8988T (cell line): ENCODE results near the gene FBXO44.
A peak's percentile ranks its signal among the peaks of the same experiment; 100 is the strongest.
"Not testable (repeated sequence)": the region's sequence is repeated elsewhere in the genome, so short reads cannot be mapped to it uniquely, and the experiment has no call there.

ENCODE experiments used
- DNase-seq: peaks from one replicate; pipeline ENCODE4 v3.0.0; 2011

The FBXO44 gene, protein sequence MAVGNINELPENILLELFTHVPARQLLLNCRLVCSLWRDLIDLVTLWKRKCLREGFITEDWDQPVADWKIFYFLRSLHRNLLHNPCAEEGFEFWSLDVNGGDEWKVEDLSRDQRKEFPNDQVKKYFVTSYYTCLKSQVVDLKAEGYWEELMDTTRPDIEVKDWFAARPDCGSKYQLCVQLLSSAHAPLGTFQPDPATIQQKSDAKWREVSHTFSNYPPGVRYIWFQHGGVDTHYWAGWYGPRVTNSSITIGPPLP

DNA sequence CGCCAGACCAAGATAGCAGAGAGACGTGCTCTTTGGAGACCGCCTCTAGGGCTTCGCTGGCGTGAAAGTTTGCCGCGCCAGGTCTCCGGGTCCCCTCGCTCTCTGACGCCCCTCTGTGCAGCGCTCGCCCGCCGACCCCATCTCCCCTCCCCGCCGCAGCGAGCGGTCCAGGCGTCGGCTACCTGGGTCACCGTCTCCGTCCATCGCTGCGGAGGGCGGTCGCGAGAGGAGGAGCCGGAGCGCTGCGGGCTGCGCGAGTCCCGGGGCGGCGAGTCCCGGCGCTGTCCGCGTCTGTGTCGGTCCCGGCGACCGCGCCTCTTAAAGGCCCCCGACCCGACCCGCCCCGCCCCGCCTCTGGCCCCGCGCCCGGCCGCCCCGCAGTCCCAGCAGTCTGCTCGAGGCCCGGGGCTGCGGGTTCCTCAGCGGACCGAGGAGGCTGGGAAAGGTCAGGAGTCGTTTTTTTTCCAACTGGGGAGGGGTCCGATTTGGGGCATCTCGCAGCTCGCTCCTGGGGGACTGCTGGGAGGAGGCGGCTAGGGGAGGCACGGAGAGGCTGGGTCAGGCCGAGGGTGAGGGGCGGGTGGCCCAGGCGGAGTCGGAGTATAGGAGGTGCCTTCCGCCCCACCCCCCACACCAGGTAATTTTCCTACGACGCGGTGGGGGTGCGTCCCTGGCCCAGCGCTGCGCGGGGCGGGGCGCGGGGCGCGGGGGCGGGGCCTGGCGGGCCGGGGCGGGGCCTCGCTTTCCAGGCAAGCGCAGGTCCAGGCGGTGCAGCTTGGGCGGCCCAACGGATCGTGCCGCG, at the start of gene FBXO44, which contains the start of gene FBXO2:
Gene FBXO44 (plus strand): TSS at position 741 of the 802 bp plus-strand sequence. CDS start 959 bp downstream, outside the sequence.
Gene FBXO2 (minus strand): TSS at position 293 of the 802 bp plus-strand sequence. CDS start 89 bp downstream, at position 204.
- DNase-seq = peak; percentile 73

DNA sequence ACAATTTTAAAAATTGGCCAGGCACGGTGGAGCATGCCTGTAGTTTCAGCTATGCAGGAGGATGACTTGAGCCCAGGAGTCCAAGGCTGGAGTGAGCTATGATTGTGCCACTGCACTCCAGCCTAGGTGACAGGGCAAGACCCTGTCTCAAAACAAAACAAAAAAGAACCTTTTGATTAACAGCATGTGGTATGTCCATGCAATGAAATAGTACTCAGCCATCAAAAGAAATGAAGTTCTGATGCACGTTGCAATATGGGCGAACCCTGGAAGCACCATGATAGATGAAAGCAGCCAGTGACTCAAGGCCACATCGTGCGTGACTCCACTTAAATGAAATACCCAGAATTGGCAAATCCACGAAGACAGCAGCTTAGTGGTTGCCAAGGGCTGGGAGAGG, 47.9 kb upstream of the FBXO44 start:
- DNase-seq = no peak

DNA sequence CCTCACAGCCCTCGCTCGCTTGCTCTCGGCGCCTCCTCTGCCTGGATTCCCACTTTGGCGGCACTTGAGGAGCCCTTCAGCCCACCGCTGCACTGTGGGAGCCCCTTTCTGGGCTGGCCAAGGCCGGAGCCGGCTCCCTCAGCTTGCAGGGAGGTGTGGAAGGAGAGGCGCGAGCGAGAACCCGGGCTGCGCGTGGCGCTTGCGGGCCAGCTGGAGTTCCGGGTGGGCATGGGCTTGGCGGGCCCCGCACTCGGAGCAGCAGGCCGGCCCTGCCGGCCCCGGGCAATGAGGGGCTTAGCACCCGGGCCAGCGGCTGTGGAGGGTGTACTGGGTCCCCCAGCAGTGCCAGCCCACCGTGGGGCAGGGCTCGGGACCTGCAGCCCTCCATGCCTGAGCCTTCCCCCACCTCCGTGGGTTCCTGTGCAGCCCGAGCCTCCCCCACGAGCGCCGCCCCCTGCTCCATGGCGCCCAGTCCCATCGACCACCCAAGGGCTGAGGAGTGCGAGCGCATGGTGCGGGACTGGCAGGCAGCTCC, 46.0 kb upstream of the FBXO44 start:
- DNase-seq = not testable (repeated sequence)

DNA sequence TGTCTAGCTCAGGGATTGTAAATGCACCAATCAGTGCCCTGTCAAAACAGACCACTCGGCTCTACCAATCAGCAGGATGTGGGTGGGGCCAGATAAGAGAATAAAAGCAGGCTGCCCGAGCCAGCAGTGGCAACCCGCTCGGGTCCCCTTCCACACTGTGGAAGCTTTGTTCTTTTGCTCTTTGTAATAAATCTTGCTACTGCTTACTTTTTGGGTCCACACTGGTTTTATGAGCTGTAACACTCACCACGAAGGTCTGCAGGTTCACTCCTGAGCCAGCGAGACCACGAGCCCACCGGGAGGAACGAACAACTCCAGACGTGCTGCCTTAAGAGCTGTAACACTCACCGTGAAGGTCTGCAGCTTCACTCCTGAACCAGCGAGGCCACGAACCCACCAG, 45.3 kb upstream of the FBXO44 start:
- not testable (repeated sequence) for DNase-seq

DNA sequence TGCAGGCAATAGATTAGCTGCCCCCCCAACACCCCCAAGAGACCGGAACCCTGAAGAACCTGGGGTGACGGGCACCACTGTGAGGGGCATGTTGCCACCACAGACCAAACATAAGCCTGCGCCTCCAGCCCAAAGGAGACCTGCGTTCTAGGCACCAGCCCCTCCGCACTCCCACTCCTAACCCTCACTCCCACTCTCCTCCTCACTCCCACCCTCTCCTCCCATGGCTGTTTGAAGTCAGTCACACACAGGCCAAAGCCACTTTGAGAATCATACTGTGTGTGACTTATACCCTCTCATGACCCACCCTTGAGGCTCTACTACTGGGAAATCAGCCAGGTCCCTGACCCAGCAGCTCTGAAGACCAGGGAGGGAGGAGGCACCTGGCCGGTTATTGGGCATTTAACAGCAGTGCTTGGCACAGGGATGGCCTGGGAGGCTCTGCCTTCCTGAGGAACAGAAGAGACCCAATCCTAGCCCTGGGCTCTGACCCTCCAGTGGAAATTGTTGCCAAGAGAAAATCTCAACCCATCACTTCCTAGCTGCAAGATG, 44.0 kb upstream of the FBXO44 start:
- DNase-seq = no peak

DNA sequence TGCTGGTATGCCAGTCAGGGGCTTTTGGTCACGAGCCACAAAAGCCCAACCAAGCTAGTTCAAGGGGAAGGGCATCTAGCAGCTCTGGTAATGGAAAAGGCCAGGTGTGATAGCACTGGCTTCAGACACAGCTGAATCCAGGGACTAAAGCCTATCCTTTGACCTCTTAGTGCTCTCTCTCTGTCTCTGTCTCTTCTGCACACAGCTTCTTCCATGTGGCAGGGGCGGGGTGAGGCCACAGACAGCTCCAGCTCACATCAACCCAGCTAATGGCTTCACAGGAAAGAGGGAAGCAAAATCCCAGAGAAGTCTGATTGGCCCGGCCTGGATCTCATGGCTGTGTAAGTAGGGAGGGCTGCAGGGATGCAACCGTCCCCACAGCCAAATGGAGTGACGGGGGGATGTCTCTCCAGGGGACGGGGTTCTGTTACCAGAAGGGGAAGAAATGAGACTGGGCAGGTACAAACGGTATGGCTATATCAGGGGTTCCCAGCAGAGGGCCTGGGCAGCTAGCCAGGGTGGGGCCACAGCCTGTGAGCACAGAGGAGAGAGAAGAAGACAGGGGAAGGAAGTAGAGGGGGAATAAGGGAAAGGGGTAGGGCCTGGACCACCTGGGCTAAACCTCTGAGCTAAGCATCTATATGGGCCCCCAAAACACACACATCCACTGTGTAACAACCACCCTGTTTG, 42.9 kb upstream of the FBXO44 start:
- DNase-seq = no peak

DNA sequence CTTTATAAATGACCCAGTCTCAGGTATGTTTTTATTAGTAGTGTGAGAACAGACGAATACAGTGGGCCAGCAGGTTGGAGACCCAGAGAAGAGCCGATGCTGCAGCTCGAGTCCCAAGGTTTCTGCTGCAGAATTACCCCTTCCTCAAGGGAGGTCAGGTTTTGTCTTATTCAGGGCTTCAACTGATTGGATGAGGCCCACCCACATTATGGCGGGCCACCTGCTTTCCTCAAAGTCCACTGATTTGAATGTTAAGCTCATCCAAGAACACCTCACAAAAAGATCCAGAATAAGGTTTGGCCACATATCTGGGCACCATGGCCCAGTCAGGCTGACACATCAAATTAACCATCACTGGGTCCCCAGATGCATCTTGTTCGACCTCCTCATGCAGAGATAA, 41.3 kb upstream of the FBXO44 start:
- no peak for DNase-seq

DNA sequence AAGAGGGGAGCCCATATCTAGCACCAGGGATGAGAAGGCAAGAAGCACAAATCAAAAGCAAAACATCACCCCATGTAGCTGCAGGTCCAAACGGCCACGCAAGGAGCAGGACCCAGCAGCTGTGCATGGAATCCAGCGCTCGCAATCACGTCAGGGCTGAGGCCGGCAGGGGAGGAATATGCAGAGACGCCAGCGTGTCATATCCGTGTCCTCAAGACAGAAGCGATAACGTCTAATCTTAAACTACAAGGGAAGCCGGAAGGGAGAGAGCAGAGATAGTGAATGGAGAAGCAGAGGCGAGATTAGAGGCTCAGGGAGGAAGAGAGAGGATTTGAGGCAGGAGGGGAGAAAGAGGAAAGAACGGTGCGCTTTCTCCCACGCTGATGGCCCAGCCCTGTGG, 39.6 kb upstream of the FBXO44 start:
- DNase-seq = no peak

DNA sequence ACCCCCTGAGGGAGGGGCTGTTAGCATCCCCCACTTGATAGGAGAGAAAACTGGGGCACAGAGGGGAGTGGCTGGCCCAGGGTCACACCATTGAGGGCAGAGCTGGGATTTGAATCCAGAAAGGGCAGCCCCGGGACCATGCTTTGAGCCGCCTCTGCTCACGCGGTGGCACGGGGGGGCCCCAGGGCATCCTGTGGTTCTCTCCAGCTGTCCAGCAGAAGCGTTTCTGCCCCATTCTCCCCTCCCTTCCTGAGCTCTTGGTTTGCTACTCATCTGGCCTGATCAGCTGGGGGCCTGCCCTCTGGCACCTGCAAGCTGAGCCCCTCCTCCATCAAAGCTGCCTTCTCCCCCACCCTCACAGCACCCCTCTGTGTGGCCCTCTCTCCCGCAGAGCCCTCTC, 37.9 kb upstream of the FBXO44 start:
- DNase-seq = no peak

DNA sequence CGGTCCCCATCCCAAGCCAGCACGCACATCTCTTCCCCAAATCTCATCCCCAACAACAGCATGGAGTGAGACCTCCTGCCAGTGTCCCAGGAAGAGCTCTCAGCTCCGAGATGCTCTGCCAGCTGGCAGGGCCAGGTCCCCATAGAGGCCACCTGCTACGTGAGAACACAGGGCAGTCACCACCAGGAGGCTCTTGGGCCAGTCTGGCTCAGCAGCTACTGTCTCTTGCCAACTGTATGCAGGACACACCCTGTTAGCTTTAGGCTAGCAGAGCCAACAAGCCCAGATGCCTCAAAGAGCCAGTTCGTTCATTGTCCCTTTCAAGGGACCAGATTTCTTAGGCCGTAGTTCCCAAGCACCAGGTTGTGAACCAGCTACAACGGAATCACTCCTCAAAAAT, 37.4 kb upstream of the FBXO44 start:
- DNase-seq = no peak

DNA sequence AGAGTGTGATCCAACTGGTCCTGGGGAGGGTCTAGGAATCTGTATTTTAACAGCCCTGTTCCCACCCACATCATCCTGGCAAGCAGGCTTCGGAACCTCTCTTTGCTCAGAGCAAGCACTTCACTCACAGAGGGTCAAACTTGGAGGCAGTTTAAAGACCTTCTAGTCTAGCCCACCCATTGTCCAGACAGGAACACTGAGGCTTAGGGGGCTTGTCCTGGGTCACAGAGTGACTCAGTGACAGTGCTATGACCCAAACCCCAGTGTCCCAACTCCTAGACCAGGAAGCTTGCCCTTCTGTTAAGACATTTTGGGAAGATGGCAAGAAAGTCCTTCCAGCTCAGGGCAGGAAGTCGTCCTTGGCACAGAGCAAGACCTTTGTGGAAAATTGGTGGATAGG, 36.9 kb upstream of the FBXO44 start:
- no peak for DNase-seq

DNA sequence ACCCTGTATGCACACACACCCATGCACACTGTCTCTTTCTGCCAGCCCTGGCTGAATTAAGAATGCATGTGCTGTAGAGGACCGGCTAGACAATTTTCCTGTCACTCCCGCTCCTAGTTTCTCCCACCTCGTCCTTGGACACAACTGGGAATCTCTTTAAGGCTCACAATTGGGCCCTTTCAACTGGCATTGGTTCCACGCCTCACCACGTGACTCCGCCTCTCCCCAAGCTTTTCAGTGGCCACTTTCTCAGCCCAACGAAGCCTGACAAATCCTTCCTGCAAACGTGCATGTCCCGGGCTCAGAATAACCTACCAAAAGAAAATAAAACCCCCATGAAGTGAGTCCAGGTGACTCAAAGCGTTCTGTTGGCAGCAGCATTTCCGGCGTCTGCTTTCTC, 34.3 kb upstream of the FBXO44 start:
- DNase-seq = no peak

DNA sequence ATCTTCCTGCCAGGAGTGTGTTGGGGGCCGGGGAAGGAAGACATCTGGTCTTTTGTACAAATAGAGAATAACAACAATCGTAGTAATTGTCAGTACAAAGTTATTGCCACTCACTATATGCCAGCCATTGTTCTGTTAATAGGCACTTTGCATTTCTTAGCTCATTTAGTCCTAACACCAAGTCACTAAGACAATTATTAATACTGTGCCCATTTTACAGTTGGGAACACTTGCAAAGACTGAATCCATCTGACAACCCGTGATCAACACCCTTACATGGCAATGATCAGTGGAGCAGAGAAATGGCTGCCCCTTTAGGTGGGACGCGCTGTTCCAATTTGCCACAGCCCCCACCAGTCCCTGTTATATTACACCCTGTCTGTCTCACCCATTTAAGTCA, 33.8 kb upstream of the FBXO44 start:
- no peak for DNase-seq

DNA sequence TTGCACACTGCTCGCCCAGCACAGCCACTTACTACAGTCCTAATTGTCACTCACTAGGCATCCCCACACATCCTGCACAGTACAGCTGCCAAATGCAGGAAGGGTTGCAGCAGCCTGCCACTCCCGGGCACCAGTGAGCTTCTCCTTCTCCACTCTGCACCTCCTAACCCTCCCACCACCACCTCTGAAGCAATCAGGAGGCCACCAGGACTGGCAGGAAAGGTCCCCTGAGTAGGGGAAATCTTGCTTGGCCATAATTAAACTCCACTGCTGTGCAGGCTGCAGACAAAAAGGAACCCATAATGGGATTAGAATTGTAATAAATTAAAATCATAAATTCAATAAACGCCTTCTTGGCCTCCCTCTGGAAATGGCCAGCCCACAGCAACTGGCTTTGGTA, 32.3 kb upstream of the FBXO44 start:
- no peak for DNase-seq

DNA sequence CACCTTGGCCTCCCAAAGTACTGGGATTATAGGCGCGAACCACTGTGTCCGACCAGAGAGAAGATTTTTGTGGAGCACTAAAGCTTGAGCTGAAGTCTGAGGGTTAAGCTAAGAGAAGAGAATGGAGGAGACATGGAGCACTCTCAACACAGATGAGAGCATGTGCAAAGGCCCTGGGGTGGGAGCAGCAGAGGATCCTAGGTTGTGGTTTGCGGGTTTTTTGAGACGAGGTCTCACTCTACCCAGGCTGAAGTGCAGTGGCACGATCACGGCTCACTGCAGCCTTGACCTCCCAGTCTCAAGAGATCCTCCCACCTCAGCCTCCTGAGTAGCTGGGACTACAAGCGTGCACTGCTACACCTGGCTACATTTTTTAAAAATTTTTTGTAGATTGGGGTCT, 31.0 kb upstream of the FBXO44 start:
- no peak for DNase-seq

DNA sequence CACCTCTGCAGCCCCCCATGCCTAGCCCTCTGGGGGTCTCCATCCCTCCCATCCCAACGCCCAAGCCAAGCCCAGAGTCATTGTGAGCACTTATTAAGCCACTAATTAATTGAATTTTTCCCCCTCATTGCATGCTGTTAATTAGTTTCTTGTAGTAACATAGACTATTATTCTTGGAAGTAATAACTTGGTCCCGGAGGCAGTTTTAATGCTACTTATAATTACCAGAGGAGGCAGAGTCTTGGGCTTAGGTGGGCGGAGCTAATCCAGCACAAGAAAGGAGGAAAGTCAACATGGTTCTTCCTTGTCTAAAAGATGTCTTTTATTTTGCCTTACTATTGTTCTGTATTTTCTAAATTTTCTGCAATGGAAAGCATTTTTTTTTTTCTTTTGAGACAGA, 28.1 kb upstream of the FBXO44 start:
- DNase-seq = no peak

DNA sequence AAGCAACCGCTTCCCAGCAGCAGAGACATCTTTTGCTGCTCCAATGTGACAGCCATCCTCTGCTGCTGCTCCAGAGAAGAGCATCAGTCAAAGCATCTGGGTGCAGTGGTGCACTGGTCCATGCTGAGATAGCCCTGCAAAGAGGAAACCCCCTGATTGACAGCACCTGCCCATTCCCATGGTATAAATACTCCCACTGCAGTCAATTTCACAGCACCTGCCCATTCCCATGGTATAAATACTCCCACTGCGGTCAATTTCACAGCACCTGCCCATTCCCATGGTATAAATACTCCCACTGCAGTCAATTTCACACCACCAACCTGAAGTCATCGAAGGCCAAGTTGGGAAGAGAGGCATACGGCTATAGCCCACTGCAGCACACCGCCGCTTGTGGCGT, 25.9 kb upstream of the FBXO44 start:
- DNase-seq = no peak

DNA sequence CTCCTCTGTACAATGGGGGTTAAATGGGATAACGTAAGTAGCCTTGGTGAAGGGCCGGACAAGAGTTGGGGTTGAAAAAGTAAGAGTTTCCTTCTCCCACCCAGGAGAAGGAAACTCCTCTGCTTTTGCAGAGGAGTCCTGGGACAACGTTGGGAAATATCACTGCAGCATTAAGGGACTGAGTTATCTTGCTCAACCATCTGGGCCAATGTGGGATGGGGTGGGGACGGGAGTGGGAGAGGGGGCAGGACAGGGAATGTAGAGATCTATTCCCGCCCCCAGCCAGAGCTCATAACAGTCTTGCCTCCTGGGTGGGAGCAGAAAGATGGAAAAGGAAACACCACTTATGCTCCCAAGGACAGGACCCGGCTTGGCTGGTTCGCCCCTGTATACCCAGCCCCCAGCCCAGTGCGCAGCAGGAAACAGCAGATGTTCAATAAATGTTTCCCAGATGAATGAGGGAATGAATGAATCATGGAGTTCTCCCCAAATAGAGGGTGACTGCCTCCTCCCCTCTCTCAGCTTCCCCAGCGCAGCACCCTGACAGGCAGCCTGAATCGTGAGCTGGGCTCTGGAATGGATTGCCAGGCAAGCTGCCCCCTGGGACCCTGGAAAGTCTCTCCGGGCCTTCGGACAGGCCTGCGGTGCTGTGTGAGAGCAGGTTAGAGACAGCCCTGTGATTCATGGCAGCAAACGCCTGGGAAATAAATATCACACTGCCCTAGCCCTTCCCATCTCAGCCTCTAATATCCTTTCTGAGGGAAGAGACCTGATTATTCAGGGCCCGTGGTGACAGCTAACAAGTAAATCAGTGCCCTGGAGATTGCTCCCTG, 25.3 kb upstream of the FBXO44 start:
- no peak for DNase-seq

DNA sequence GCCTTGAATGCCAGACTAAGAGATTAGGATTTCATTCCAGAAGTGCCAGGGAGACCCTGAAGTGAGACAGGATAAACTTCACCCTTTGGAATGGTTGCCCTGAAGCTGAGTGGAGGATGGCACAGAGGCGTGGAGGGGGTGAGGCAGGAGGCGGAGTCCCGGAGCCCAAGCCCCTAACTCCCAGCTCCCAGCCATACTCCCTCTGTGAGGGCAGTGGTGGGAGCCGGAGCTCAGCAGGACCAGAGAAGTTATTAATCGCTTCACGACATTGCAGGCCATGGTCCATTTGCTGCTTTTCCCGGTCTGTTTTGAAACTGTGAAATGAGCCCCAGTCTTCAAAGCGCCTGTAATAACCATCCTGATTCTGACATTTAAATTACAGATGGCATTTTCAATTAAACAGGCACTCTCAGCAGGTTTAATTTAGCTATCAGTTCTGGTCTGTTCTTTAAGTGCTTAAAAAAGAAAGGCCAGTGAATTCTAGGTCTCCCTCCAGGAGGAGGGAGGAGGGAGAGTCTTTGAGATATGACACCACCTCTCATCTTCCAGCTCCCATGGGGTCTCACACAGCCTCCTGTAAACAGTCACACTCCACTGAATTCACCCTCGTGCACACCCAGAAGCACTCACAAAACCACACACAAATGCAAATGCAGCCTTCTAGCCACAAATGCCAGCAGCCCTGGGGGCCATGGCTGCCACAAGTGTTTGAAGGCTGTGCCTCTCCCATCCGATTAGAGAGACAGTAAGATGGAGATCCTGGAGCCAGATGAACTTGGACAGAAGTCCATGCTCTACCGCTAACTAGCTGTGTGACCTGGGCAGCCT, 20.1 kb upstream of the FBXO44 start:
- DNase-seq = no peak

DNA sequence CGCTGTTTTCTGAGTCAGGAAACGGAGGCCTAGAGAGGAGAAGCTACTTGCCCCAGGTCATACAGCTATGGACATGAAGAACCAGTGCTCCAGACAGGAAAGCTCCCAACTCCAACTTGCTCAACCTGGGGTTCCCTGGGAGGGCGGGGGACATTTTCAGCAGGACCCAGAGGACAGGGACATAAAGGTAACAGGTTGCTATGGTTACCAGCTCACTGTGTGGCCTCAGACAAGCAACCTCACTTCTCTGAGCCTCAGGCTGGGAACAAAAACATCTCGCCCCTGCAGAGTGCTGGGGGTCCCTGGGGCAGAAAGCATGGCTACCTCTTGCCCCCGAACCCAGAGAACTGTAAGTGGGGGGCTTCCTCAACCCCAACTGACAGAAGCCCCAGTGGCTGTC, 16.6 kb upstream of the FBXO44 start:
- no peak for DNase-seq

DNA sequence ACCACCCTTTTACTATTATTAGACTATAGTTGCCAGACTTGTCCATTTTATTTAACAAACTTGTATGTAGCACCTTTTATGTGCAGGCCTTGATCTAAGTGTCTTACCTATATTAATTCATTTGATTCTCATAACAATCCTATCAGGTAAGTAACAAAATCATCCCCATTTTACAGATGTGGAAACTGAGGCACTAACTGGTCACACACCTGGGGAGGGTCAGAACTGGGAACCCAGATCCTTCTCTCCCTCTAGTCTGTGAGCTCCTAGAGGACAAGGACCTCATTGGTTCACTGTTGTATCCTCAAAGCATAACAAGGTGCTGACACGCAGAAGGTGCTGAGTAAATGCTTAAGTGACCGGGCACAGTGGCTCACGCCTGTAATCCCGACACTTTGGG, 15.3 kb upstream of the FBXO44 start:
- no peak for DNase-seq
